NCI-H1092 treated with DMSO at 0.1 percent for 48 hours (cell line): ENCODE measurements around the gene ISYNA1.
A peak's percentile ranks its signal among the peaks of the same experiment; 100 is the strongest.

Experiments used
- DNase-seq: peaks from one replicate; lab custom pipeline; 2025; lab: John Stamatoyannopoulos, UW

ISYNA1 gene

GRCh38 chr19:18431351-18432197, 6.4 kb downstream of the ISYNA1 start:
- DNase-seq = no peak

DNA sequence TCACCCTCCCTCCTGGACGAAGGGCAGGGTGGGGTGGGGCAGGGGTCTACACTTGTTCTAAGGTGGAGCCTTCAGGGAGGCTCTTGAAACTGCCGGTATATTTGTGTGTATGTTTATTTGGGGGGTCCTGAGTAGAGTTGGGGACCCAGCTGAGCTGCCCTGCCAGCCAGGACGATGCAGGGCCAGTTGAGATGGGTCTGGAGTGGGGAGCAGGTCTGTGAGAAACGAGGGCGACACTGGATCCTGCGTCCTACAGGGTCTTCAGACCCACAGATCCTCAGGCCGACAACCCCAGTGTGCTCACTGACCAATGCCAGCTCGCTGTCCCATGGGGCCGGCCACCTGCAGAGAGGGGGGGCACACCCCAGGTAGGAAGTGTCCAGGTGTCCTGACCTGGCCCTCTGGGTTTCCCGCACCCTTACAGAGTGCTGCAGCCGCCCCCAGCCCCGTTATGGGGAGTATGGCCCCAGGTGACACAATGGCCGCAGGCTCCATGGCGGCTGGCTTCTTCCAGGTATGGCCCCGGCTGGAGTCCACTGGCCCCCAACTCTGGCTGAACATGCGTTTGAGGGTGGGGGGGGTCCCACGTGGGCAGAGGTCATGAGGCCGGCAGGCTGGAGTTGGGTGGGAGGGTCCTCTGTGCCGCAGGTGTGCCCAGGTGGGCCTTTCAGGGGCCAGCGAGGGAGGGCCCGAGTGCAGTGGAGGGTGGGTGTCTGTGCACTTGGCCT, 7.4 kb downstream of the ISYNA1 start:
- DNase-seq = no peak

GRCh38 chr19:18429717-18430416, 8.1 kb downstream of the ISYNA1 start:
- no peak for DNase-seq

GRCh38 chr19:18428787-18429674, 8.9 kb downstream of the ISYNA1 start:
- DNase-seq = peak; percentile 79

DNA sequence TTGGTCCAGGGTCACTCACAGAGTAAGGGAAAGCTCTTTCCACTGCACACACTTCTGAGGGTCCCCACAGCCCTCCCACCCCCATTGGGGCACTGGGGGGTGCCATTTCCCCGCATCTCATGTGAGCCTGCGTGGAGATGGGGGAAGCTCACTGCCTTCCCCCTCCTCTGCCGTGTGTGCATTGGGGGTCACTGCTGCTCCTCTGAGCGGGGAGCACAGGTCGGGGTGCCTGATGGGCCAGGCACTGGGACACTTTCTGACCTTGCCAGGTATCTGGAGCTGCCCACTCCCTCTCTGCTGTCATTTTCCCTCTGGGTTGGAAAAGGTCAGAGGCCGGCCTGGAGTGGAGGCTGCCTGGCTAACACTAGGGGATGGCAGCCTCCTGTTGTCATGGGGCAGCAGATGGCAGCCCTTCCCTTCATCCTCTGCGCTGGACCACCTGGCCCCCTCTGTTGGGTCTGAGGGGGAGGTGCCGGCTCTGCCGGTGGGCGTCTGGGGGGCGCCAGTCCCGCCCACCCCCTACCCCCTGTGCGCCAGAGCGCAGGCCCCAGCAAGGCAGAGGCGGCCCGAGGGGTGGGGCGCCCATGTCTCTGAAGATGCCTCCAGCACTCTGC, 9.7 kb downstream of the ISYNA1 start:
- DNase-seq = no peak

- DNase-seq = no peak
These were observed 10.2 kb downstream of the ISYNA1 start for GRCh38 chr19:18427743-18428113.

DNA sequence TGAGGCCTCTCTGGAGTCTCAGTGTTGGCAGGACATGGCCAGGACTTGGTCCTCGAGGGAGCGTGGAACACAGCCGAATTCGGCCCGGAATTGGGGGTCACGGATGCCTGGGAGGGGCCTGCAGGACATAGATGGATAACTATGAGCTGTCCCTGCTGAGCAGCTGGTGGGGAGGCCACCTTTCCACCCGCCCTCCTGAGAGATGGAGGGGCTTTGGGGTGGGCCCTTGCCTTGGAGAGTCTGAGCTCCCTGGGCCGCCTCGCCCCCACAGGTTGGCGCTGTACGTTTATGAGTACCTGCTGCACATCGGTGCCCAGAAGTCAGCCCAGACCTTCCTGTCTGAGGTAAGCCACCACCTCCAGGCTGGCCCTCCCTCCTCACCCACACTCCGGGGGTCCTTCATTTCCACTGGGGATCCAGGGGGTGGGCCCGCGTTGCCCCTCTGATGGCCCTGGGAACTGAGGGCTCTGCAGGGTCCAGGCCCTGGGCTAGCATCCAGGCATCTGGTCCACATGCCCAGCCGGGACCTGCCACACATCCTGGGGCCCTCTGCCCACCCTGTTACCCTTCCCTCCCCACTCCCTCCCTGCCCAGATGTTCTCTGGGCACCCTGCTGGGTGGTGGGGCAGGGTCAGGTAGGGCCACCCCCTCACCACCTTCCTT, 10.7 kb downstream of the ISYNA1 start:
- no peak for DNase-seq

DNA sequence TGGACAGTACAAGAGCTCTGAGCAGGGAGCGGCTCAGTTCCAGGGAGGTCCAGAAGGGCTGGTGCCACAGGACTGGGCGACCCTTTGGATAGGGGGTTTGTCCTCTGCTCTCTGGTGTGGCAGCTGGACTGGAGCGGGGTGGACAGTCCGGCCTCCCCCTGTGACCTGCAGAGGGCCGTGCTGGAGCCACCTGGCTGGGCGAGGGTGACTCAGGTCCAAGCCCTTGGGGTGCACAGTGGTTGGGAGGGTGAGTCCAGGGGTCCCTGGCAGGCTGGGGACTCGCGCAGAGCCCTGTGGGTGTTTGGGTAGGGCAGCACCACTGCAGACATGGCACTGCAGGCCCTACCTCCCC, 11.5 kb downstream of the ISYNA1 start:
- DNase-seq = no peak

DNA sequence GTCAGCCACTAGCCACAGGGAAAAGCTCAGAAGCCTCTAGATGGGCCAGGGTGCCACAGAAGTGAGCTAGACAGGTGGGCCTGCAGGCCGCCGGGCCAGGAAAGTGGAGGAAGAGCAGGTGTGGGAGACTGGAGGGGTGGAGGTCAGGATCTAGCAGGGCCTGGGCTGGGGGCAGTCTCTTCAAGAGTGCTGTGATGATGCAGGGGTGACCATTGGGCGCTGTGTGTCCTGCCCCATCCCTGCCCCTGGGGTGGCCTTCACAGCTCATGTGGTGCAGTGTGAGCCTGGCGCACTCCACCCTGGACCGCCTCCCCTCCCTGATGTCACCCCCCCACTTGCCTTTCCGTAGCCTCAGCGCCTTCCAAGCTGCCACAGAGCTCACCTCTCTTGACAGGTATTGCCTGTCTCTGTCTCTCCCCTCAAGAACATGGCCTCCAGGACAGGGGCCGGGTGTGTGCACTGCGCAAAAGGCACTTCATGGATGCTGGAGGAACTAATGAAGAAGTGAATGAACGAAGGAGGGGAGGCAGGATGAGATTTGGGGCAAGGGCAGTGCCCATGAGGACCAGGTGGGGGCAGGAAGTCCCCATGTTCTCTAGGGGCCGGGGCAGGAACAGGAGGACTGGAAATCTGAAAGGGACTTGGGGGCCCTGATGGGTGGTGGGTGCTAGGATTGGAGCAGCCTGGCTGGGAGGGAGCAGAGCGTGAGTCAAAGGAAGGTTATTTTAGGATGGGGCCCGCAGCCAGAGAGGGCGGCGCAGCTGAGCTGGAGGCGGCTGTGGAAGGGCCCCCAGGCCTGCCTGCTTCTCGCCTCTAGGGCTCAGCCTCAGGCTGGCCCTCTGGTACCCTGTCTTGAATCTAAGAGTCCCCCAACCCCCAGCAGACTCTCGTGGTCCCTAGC, 12.2 kb downstream of the ISYNA1 start:
- DNase-seq = no peak

DNA sequence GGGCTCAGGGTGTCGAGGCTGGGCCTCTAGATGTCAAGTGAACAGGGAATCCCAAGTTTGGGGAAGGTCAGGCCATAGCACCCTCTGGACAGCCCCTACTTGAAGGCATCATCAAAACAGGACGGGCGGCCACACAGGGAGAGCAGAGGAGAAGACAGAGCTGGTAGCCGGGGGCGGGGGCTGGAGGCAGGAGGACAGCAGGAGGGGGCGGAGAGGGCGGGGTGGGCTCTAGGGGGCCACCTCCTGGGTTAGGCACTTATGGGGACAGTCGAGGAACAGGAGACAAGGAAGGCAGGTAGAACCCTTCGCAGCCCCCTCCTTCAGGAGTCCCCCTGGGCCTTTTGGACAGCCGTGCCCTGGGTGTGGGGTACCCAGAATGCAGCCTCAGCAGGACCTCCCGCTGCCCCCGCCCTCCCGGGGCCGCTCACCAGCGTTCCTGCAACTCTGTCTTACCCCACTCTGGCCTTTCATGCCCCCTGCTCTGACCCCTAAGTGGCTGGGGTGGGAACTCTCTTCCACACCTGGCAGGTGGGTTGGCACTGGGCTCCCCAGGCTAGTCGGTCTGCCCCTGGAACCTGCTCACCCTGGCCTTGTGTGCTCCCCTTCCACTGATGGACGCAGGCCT, 12.9 kb downstream of the ISYNA1 start:
- no peak for DNase-seq

DNA sequence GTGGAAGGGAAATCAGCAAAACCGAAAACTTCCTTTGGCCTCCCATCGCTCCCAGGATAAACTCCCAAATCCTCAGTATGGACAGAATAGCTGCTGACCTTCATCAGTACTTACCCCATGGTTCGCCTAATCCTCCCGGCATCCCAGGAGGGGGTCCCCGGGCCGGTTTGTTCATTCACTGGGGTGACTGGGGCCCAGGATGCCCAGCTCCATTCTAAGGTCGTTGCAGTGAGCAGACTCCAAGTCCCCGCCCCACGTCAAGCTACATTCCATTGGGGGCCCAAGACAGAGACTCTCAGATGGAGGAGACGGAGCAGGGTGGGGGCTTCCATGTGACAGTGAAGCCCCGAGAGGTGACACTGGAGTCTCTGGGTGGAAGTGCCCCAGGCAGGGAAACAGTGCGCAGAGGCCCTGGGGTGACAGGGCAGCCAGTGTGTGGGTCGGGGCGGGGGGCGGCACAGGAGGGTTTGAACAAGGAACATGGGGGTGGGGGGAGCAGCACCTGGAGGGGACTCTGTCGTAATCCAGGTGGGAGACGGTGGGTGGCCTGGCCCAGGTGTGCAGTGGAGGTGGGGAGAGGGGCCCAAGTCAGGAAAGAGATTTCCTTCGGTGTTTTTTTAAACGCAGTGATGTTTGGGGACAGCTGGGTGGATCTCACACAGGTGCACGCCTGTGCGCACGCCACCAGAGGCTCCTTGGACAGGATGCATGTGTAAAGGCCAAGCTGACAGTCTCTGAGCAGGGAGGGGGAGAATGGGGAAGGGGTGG, 13.6 kb downstream of the ISYNA1 start:
- DNase-seq = no peak

DNA sequence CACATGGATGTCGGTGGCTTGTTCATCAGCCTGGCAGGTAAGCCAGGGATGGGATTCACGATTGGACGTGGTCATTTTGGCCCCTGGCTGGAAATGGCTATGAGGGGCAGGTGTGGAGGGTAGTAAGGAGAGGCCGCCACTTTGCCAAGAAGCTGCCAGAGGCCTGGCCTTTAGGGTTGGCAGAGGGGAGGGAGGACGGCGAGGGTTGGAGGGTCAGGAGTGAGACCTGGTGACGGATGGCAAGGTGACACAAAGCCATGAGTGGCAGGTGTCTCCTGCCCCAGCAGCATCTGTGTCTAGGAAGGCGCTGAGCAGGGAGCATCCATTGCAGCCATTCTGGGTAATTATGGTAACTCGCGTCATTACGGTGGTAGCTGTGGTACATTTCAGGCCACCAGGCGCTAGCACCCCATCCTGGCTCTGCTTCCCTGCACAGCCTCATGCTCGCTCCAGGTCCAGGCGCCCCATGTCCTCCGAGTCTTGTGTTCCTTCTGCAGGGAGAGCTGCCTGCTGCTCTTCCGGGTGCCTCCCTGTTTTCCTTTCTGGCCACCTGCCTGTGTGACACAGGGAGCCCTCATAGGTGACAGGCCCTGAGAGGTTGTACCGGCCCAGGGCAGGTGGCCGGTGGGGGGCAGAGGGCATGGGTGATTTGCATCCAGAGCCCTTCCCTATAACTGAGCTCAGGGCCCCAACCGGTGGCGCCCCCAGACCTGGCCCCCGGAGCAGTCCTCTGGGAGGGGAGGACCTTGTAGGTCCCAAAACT, 14.5 kb downstream of the ISYNA1 start:
- no peak for DNase-seq

- no peak for DNase-seq
These were observed 15.3 kb downstream of the ISYNA1 start for GRCh38 chr19:18422530-18423191.

- no peak for DNase-seq
These were observed 16.5 kb downstream of the ISYNA1 start for GRCh38 chr19:18421371-18421959.

- no peak for DNase-seq
These were observed 17.0 kb downstream of the ISYNA1 start for GRCh38 chr19:18420930-18421329.

DNA sequence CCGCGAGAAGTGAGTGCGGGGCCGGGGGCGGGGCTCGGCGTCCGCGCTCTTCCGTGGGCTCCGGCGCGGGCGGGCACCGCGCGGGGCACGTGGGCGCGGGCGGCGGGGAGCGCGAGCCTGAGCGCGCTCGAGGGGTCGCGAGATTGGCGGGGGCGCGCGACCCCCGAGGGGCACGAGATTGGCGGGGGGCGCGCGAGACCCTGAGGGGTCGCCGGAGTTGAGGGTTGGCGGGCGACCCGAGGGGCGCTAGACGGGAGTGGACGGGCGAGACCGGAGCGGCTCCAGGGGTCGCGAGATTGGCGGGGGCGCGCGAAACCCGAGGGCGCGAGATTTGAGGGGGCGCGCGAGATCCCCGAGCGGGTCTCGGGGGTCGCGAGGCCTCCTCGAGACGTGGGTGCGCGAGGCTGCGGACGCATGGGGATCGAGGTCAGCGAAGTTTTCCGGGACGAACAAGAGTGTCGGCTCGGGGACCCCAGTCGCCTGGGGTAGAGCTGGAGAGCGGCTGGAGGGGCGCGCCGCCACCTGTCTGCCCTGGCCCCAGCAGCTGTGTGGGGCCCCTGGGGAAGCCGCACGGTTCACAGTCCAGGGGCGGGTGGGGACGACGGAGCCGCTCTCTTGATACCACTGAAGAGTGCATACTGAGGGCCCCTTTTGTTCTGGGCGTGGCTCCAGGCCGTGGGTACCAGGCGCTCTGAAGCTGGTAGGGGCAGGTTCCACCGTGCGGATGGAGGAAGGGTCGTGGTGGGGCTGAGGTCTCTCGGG, 18.1 kb downstream of the ISYNA1 start:
- peak; percentile 20 for DNase-seq
